ENCODE measurements around the gene FAM135A.

Gene FAM135A

GRCh38 chr6:70524721-70525286 is 111.5 kb downstream of the FAM135A start:
- DNase-seq (ENCODE audit: low spot score): no peak
- no peak for TF ChIP-seq CTCF (IDR thresholded peaks at IDR 0.05; ENCODE audit: extremely low read depth, missing control alignments)

GRCh38 chr6:70527071-70527737 is 113.9 kb downstream of the FAM135A start:
- no peak for DNase-seq (ENCODE audit: low spot score)
- TF ChIP-seq CTCF (IDR thresholded peaks at IDR 0.05; ENCODE audit: extremely low read depth, missing control alignments): no peak

- no peak for TF ChIP-seq CTCF (IDR thresholded peaks at IDR 0.05; ENCODE audit: extremely low read depth, missing control alignments)
- DNase-seq (ENCODE audit: low spot score): no peak
Observed at GRCh38 chr6:70530023-70530422, 116.7 kb downstream of the FAM135A start.

GRCh38 chr6:70531133-70531532 is 117.8 kb downstream of the FAM135A start:
- TF ChIP-seq CTCF (IDR thresholded peaks at IDR 0.05; ENCODE audit: extremely low read depth, missing control alignments): no peak

GRCh38 chr6:70537266-70537665 is 124.0 kb downstream of the FAM135A start:
- no peak for DNase-seq (ENCODE audit: low spot score)
- TF ChIP-seq CTCF (IDR thresholded peaks at IDR 0.05; ENCODE audit: extremely low read depth, missing control alignments): no peak

More at GRCh38 chr6:70531133-70531532, 117.8 kb downstream of the FAM135A start:
- DNase-seq (ENCODE audit: low spot score): no peak

GRCh38 chr6:70538376-70538775 is 125.1 kb downstream of the FAM135A start:
- DNase-seq (ENCODE audit: low spot score): peak; percentile 25
- no peak for TF ChIP-seq CTCF (IDR thresholded peaks at IDR 0.05; ENCODE audit: extremely low read depth, missing control alignments)

GRCh38 chr6:70547313-70547712 is 134.0 kb downstream of the FAM135A start:
- DNase-seq (ENCODE audit: low spot score): no peak
- no peak for TF ChIP-seq CTCF (IDR thresholded peaks at IDR 0.05; ENCODE audit: extremely low read depth, missing control alignments)
